HG03565 (cell line): ENCODE measurements around the gene CDC14C.
"Not testable (repeated sequence)": the region's sequence is repeated elsewhere in the genome, so short reads cannot be mapped to it uniquely, and the experiment has no call there.

ENCODE experiments used
- ATAC-seq: cut with Tn5 transposase; IDR thresholded peaks from one replicate; pipeline ENCODE4 v1.9.1; 2021; ENCODE audit warnings: mild to moderate bottlenecking, moderate library complexity; ENCODE audit not compliant: unreplicated experiment

CDC14C gene

GRCh38 chr7:48924433-48924832 lies at the start of gene CDC14C:
Gene CDC14C, plus strand, starts transcription at chr7:48924547. Its CDS starts 126 bp downstream, at chr7:48924673.
- ATAC-seq: no peak

GRCh38 chr7:48875045-48875916 lies 49.1 kb upstream of the CDC14C start:
- no peak for ATAC-seq

- no peak for ATAC-seq
These were observed 48.3 kb upstream of the CDC14C start for GRCh38 chr7:48876087-48876486.

- ATAC-seq: no peak
These were observed 43.5 kb upstream of the CDC14C start for GRCh38 chr7:48880851-48881250.

- no peak for ATAC-seq
These were observed 36.8 kb upstream of the CDC14C start for GRCh38 chr7:48887500-48887899.

- no peak for ATAC-seq
These were observed 29.8 kb upstream of the CDC14C start for GRCh38 chr7:48894574-48894973.

GRCh38 chr7:48899932-48900331 lies 24.4 kb upstream of the CDC14C start:
- no peak for ATAC-seq

GRCh38 chr7:48901966-48902365 lies 22.4 kb upstream of the CDC14C start:
- ATAC-seq: no peak

GRCh38 chr7:48904975-48905374 lies 19.4 kb upstream of the CDC14C start:
- no peak for ATAC-seq

GRCh38 chr7:48905686-48906085 lies 18.7 kb upstream of the CDC14C start:
- ATAC-seq: not testable (repeated sequence)

GRCh38 chr7:48909887-48910286 lies 14.5 kb upstream of the CDC14C start:
- not testable (repeated sequence) for ATAC-seq

GRCh38 chr7:48931481-48931880 lies 7.1 kb downstream of the CDC14C start:
- ATAC-seq: no peak

- ATAC-seq: no peak
These were observed 8.0 kb downstream of the CDC14C start for GRCh38 chr7:48932126-48932910.

- no peak for ATAC-seq
These were observed 9.3 kb downstream of the CDC14C start for GRCh38 chr7:48933549-48934085.

GRCh38 chr7:48938539-48939295 lies 14.4 kb downstream of the CDC14C start:
- no peak for ATAC-seq

- no peak for ATAC-seq
These were observed 19.1 kb downstream of the CDC14C start for GRCh38 chr7:48943279-48943990.

GRCh38 chr7:48955916-48956315 lies 31.6 kb downstream of the CDC14C start:
- no peak for ATAC-seq

GRCh38 chr7:48959676-48960075 lies 35.3 kb downstream of the CDC14C start:
- no peak for ATAC-seq

GRCh38 chr7:48962821-48963505 lies 38.6 kb downstream of the CDC14C start:
- ATAC-seq: no peak

GRCh38 chr7:48964074-48964473 lies 39.7 kb downstream of the CDC14C start:
- ATAC-seq: no peak
